ENCODE data around the gene SPATA33.
"Not testable (repeated sequence)": the region's sequence is repeated elsewhere in the genome, so short reads cannot be mapped to it uniquely, and the experiment has no call there.

SPATA33 gene

GRCh38 chr16:89690392-89690901, 32.8 kb downstream of the SPATA33 start:
- H3K4me3 ChIP-seq (ENCODE audit: low read depth, low read length), result no peak overlapping the region
- TF ChIP-seq CTCF (conservative IDR thresholded peaks at IDR 0.05; ENCODE audit: low read depth, low read length), result no peak
- DNase-seq (ENCODE audit: low read depth), result no peak

- no peak overlapping the region for H3K4me3 ChIP-seq (ENCODE audit: low read depth, low read length)
- TF ChIP-seq CTCF (conservative IDR thresholded peaks at IDR 0.05; ENCODE audit: low read depth, low read length), result no peak
- DNase-seq (ENCODE audit: low read depth), result no peak
Observed at GRCh38 chr16:89691231-89691985, 33.8 kb downstream of the SPATA33 start.

- no peak for DNase-seq (ENCODE audit: low read depth)
- TF ChIP-seq CTCF (conservative IDR thresholded peaks at IDR 0.05; ENCODE audit: low read depth, low read length), result no peak
- no peak overlapping the region for H3K4me3 ChIP-seq (ENCODE audit: low read depth, low read length)
Observed at GRCh38 chr16:89691986-89692569, 34.4 kb downstream of the SPATA33 start.

- no peak overlapping the region for H3K4me3 ChIP-seq (ENCODE audit: low read depth, low read length)
- no peak for DNase-seq (ENCODE audit: low read depth)
- TF ChIP-seq CTCF (conservative IDR thresholded peaks at IDR 0.05; ENCODE audit: low read depth, low read length), result no peak
Observed at GRCh38 chr16:89693289-89693731, 35.7 kb downstream of the SPATA33 start.

GRCh38 chr16:89693931-89694783, 36.5 kb downstream of the SPATA33 start:
- TF ChIP-seq CTCF (conservative IDR thresholded peaks at IDR 0.05; ENCODE audit: low read depth, low read length), result no peak
- DNase-seq (ENCODE audit: low read depth), result no peak
- H3K4me3 ChIP-seq (ENCODE audit: low read depth, low read length), result no peak overlapping the region

- H3K4me3 ChIP-seq (ENCODE audit: low read depth, low read length); DNase-seq (ENCODE audit: low read depth): not testable (repeated sequence)
Observed at GRCh38 chr16:89694784-89695085, 37.1 kb downstream of the SPATA33 start.

Data from choroid plexus epithelial cell (primary cell).